Measurements from ENCODE around the gene SERTAD1. TPM values are rescaled to one million over a fixed set of nuclear protein-coding genes. Genes with fewer than 3 reads are reported as not detected.
"Not testable (repeated sequence)": the region's sequence is repeated elsewhere in the genome, so short reads cannot be mapped to it uniquely, and the experiment has no call there.

SERTAD1 gene, protein sequence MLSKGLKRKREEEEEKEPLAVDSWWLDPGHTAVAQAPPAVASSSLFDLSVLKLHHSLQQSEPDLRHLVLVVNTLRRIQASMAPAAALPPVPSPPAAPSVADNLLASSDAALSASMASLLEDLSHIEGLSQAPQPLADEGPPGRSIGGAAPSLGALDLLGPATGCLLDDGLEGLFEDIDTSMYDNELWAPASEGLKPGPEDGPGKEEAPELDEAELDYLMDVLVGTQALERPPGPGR
- 10 to 100 TPM in 1 of 4 donors, 1 to 10 TPM in 3; 7.8 to 10.3 (median 8.4) TPM for polyA plus RNA-seq (ENCODE audit: insufficient read length in 4 of 4)

DNA sequence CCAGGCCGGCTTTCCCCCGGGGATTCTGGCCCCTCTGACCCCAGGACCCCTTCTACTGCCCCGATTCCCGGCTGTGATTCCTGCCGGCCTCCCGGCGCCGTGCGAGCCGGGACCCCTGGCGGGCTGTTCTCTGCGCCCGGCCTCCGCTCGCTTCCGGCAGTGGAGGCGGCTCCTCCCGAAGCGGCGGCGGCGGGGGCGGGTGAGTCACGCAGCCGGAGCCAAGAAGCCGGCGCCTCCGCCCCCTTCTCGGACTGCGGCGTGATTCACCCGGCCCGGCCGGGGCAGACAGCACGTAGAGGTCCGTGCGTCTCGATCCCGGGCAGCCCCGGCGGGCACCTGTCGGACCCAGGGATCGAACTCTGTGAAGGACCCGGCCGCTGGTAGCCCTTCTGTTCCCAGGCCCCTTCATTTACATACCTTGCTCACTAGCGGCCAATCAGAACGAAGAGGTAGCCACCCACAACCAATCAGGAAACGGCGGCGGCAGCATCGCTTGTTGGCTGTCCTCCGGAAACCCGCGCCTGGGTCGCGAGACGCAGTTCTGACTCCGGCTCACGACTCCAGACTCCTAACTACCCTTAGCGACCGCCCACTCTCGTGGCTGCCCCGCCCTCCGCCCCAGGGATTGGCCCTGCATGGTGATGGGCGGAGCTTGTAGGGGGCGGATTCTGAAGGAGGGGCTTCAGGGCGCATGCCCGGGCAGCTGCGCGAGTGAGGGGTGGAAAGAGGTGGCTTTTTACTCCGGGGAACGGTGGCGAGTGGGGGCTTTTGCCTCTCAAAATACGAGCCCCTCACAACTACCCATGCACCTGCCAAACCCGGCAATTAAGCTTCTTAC is at the start of gene SERTAD1:
Gene SERTAD1 (minus strand): TSS at position 543 of the 838 bp plus-strand sequence. CDS start 2,446 bp downstream, outside the sequence.
- DNase-seq (ENCODE audit: low read depth in 4 of 4, low spot score in 3 of 4), result peak; percentile 98 to 99 (median 99)

DNA sequence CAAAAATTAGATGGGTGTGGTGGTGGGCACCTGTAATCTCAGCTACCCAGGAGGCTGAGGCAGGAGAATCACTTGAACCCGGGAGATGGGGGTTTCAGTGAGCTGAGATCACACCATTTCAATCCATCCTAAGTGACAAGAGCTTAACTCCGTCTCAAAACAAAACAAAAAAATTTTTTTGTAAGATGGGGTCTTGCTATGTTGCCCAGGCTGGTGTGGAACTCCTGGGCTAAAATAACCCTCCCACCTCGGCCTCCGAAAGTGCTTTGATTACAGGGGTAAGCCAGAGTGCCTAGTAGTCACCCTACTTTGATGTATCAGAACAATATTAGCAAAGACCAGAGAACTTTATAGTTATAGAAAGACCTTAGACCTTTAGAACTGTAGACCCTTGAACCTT is 48.9 kb upstream of the SERTAD1 start:
- DNase-seq (ENCODE audit: low read depth in 4 of 4, low spot score in 3 of 4), result no peak

DNA sequence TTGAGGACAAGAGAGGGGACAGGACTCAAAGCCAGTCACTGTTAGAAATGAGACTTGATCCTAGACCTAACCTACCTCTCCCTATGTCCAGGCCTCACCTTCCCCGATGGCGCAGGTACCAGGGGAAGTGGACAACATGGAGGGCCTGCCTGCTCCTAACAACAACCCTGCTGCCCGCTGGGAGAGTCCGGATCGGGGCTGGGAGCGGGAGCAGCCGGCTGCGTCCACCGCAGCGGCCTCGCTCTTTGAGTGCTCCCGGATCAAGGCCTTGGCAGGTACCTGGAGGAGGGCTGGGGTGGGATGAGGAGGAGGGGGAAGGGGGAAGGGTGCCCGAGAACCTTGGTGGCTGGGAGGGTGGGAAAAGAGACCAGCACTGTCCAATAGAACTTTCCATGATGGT is 46.7 kb upstream of the SERTAD1 start:
- DNase-seq (ENCODE audit: low read depth in 4 of 4, low spot score in 3 of 4), result no peak

DNA sequence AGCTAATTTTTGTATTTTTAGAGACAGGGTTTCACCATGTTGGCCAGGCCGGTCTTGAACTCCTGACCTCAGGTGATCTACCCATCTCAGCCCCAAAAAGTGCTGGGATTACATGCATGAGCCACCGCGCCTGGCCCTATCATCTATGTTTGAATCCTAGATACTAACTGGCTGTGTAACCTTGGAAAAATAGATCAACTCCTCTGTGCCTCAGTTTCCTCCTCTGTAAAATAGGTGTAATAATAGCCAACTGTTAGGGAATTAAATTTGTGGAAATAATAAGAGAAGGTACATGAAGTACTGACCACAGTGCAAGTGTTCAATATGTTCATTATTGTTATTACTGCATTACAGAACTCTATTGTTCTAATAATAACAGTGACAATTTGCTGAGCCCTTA is 45.3 kb upstream of the SERTAD1 start:
- DNase-seq (ENCODE audit: low read depth in 4 of 4, low spot score in 3 of 4), result no peak

DNA sequence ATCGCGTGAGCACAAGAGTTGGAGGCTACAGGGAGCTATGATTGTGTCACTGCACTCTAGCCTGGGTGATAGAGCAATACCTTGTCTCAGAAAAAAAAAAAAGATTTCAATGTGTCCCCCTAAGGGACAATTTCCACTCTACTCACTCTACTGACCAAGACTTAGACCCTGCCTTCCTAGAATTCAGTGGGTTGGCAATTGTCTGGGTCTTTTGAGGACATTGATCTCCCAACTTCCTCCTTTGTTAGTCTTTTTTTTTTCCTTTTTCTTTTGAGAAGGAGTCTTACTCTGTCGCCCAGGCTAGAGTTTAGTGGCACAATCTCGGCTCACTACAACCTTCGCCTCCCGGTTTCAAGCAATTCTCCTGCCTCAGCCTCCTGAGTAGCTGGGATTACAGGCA is 43.2 kb upstream of the SERTAD1 start:
- no peak for DNase-seq (ENCODE audit: low read depth in 4 of 4, low spot score in 3 of 4)

DNA sequence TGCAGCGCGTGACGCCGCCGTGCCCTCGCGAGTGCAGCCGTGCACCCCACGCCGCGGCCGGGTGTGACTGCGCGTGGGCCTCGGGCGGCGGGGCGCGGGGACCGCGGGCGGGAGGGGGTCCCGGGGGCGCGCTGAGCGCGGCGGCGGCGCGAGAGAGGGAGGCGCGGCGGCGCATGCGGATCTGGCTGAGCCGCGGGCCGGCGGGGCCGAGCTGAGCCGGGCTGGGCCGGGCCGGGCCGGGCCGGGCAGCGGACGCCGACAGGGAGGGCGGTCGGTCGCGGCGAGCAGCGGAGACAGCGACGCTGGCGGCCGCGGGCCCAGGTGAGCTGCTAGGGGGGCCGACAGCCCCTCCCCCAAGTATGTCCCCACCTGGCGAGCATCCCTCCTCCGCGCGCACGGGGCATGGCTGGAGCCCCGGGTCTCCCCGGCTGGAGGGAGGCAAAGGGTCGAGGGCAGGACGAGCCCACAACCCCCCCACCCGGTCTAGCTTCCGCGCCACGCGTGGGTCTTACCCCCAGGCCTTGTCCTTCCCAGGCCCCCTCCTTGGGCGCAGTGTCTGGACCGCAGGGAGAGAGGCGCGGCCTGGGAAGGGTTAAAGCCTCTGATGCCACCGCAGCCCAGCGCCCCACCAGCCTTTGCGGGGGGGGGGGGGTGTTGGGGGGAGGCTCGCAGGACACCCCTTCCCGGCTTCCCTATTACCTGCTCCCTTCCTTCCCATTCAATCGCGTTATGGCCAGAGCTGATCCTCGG is 41.4 kb upstream of the SERTAD1 start, which contains the start of gene SPTBN4:
Gene SPTBN4 (plus strand): TSS at position 17 of the 750 bp plus-strand sequence. CDS start 5,621 bp downstream, outside the sequence.
- no peak for DNase-seq (ENCODE audit: low read depth in 4 of 4, low spot score in 3 of 4)

DNA sequence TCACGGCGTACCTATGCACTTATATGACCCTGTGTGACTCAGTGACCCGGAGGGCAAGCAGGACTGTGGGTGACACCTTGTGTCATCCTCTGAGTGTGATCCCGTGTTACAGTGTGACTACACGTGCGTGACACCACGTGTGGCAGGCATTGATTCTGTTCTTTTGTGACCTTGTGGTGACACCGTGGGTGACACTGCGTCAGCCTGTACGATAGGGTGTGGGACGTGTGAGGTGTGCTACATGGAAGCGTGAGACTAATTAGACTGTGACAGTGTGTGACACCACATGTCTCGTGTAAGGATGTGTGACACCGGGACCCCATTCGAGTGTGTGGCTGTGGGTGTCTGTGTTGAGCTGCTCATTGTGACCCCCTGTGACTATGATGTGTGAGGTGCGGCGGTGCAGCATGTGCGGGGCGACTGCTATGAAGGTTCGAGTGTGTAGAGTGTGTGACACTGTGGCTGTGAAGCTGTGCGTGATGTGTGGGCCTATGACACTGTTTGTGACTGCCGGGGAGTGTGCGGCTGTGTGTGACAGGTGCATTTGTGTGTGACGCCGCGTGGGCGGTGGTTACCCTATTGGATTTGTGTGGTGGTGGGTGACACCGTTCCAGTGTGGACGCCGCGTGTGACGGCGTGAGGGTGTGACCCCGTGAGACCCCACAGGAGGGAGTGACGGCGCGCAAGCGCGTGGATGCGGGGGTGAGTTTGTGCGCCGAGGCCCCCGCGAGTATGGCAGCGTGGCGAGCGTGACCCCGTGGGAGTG is 40.6 kb upstream of the SERTAD1 start:
- DNase-seq (ENCODE audit: low read depth in 4 of 4, low spot score in 3 of 4), result no peak

DNA sequence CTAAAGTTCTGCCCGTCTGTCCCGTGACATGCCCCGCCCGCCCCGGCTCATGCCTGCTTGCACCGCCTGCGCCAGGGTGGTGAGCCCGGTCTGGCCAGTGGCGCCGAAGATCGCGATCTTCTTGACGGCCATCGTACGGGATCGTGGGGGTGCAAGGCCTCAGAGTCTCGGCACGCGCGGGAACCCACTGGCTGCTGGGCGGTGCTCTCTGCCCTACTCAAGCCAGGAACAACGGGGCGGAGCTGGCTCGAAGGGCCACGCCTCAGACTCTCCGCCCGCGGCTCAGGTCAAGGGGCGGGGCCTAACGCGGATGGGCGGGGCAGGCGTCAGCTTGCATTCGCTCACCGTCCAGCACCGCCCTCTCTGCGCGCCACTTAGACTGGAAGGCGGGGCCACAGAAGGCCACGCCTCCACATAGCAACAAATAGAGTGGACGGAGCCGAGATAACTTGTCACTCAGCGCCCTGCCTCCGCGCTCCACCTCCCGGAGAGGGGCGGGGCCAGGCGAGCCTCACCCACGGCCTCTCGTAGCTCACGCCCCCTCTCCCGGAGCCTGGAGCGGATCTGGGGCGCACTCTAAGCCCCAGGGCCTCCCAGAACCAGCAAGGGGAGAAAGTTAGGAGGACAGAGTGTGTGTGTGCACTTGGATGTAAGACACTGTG is 39.9 kb upstream of the SERTAD1 start, which contains the start of gene BLVRB:
Gene BLVRB (minus strand): TSS at position 189 of the 662 bp plus-strand sequence. CDS start 57 bp downstream, at position 132.
- DNase-seq (ENCODE audit: low read depth in 4 of 4, low spot score in 3 of 4), result peak; percentile 99 to 100 (median 99)

DNA sequence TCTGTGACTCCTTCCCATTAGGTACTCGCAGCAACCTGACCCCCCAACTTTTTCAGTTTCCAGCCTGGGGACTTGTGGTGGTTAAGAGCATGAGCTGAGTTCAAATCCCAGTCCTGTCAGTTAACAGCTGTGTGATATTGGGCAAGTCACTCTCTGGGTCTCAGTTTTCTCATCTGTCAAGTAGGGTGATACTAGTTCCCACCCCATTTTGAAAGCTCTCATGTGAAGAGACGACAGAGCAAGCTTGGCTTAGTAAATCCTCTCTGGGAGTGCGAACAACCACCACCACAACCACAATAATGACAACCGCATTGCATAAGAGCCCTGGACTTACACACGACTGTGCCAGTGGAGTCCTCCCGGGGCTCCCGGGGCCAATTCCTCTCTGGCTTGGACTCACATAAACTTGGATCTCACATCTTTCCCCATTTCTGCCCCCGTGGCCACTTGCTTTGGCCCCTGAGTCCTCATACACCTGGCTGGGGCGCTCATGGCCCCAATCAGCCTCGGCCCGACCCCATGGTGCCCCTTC is 39.3 kb upstream of the SERTAD1 start:
- DNase-seq (ENCODE audit: low read depth in 4 of 4, low spot score in 3 of 4), result no peak

DNA sequence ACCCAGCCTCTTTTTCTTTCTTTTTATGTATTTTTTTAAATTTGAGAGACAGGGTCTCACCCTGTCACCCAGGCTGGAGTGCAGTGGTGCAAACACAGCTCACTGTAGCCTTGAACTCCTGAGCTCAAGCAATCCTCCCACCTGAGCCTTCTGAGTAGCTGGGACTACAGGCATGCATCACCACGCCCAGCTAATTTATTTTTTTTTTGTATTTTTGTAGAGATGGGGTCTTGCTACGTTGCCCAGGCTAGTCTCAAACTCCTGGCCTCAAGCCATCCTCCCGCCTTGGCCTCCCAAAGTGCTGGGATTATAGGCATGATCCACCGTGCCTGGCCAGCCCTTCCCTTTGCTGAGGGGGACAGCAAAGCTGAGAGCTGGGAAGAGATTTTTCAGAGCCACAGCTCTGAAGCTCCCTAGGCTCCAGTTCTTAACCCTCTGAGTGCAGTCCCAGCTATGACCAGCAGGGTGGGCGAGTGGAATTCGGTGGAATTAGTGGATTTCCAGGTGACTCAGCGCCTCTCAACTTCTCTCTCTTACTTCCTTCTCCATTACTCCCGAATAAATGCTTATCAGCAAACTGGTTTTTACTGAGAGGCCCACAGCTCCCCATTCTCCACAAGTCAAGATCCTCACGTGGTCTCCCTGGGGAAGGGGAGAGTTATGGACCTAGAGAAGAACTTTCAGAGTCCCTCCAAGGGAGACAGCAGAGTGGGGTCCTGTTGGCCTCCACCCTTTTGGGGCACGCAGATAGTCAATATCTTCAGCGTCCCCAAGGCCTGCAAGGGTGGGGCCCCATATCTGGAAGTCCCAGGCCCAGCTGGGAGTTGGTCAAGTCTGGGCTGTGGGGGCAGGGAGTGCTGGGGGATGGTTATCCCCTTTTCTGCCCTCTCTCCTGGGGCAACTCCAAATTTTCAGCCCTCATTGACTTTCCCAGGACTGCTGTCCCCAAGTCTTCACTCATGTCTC is 38.5 kb upstream of the SERTAD1 start:
- peak in 3 of 4 donors; percentile 63 to 74 (median 73) for DNase-seq (ENCODE audit: low read depth in 4 of 4, low spot score in 3 of 4)

DNA sequence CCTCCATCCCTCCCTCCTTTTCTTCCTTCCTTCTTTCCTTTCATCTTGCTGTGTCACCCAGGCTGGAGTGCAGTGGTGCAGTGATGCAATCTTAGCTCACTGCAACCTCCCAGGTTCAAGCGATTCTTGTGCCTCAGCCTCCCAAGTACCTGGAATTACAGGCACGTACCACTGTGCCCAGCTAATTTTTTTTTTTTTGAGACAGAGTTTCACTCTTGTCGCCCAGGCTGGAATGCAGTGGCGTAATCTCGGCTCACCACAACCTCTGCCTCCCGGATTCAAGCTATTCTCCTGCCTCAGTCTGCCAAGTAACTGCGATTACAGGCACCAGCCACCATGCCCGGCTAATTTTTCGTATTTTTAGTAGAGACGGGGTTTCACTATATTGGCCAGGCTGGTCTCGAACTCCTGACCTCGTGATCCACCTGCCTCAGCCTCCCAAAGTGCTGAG is 37.8 kb upstream of the SERTAD1 start:
- not testable (repeated sequence) for DNase-seq (ENCODE audit: low read depth in 4 of 4, low spot score in 3 of 4)

DNA sequence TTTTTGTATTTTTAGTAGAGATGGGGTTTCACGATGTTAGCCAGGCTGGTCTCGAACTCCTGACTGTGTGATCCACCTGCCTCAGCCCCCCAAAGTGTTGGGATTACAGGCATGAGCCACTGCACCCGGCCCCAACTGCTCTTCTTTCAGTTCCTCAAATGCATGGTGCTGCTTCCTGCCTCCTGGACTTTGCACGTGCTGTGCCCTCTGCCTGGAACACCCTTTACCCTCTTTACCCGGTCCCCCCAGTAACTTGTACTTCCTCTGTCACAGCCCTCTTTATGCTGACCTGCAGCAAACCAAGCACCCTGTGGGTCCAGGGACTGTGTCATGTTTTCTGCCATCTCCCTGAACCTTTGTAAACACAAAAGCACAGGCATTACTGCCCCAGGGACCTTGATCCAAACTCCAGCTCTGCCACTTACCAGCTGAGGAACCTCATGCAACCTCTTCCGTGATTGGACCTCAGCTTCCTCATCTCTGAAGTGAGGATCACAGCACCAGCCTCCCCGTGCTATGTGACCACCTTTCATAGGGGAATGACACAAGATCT is 36.0 kb upstream of the SERTAD1 start:
- no peak for DNase-seq (ENCODE audit: low read depth in 4 of 4, low spot score in 3 of 4)

DNA sequence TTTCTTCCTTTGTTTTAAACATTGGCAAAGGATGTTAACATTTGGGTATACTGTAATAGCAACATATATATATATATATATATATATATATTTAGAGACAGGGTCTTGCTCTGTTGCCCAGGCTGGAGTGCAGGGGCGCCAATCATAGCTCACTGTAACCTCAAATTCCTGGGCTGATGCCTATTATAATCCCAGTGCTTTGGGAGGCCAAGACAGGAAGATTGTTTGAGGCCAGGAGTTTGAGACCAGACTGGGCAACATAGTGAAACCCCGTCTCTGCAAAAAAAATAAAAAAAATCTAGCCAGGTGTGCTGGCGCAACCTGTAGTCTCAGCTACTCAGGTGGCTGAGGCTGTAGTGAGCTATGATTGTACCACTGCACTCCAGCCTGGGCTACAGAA is 34.4 kb upstream of the SERTAD1 start:
- no peak for DNase-seq (ENCODE audit: low read depth in 4 of 4, low spot score in 3 of 4)

DNA sequence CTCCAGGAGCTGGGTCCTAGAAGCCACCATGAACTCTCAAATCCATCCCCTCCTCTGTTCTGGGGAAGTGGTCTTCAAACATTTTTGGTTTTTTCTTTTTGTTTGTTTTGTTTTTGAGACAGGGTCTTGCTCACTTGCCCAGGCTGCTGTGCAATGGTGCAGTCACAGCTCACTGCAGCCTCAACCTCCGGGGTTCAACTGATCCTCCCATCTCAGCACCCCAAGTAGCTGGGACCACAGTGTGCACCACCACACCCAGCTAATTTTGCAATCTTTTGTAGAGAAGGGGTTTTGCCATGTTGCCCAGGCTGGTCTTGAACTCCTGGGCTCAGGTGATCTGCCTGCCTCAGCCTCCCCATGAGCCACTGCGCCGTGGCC is 32.8 kb upstream of the SERTAD1 start:
- no peak for DNase-seq (ENCODE audit: low read depth in 4 of 4, low spot score in 3 of 4)

DNA sequence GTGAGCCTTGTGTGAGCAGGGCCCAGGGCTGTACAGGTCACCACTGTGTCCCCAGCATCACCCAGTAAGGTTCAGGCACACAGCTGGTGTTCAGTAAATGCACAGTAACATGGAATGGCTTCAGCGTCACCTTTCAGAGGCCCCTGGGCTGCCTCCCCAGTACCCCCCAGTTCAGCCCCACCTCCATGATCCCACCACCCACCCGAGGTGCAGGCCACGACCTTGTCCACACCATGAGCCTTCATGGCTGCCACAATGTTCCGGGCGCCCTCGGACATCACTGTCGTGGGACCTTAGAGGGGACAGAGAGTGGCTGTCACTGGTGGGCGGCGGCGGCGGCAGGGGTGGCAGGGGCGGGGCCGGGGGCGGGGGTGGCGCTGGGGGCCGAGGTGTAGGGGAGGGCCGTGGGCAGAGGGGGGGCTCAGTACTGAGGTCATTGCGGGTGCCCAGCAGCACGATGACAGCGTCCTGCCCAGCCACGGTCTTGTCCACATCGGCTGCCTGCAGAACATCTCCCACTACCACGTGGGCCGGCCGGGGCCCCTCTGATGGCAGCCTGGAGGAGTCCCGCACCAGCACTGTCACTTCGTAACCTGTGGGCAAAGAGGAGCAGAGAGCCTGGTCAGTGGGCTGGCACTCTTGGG is 32.3 kb upstream of the SERTAD1 start:
- DNase-seq (ENCODE audit: low read depth in 4 of 4, low spot score in 3 of 4), result no peak

DNA sequence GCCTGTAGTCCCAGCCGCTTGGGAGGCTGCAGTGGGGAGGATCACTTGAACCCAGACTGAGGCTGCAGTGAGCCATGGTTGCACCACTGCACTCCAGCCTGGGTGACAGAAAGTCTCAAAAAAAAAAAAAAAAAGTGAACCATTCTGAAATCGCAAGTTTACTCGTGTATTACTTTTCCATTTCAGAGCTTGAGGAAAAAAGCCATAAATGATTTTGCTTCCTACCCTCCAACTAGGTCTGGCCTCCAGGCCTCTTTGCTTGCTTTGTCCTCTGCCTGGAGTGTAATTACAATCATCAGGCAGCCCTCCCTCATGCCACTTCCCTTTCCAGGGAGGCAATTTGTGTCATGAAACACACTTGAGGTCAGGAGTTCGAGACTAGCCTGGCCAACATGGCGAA is 31.3 kb upstream of the SERTAD1 start:
- DNase-seq (ENCODE audit: low read depth in 4 of 4, low spot score in 3 of 4), result no peak

DNA sequence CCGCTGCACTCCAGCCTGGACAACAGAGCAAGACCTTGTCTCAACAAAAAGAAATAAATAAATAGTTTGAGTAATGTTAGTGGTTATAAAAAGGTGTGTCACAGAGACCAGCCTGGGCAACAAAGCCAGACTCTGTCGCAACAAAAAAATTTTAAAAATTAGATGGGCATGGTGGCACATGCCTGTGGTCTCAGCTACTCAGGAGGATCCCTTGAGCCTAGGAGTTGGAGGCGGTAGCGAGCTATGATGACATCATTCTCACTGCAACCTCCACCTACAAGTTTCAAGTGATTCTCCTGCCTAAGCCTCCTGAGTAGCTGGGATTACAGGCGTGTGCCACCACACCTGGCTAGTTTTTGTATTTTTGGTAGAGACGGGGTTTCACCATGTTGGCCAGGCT is 28.2 kb upstream of the SERTAD1 start:
- not testable (repeated sequence) for DNase-seq (ENCODE audit: low read depth in 4 of 4, low spot score in 3 of 4)

Measured in right renal pelvis (tissue), 4 donors.